ENCODE results near the gene GLP2R.

DNA sequence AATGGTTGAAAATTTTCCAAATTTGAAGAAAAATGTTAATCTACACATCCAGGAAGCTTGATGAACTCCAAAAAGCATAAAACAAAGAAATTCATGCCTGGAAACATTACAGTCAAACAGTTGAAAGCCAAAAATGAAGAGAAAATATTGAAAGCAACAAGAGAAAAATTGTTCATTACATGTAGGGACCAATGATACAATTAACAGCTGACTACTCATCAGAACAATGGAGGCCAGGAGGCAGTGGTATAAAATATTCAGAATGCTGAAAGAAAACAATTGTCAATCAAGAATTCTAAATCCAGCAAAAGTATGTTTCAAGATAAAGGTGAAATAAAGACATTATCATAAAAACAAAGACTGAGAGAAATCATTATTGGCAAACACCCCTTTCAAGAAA lies 57.7 kb downstream of the GLP2R start:
- TF ChIP-seq CTCF (IDR thresholded peaks at IDR 0.05) (no peak), POLR2AphosphoS5 (IDR thresholded peaks at IDR 0.05; ENCODE audit: low read depth, low read length) (no peak)
- TF ChIP-seq, protein P1, sequence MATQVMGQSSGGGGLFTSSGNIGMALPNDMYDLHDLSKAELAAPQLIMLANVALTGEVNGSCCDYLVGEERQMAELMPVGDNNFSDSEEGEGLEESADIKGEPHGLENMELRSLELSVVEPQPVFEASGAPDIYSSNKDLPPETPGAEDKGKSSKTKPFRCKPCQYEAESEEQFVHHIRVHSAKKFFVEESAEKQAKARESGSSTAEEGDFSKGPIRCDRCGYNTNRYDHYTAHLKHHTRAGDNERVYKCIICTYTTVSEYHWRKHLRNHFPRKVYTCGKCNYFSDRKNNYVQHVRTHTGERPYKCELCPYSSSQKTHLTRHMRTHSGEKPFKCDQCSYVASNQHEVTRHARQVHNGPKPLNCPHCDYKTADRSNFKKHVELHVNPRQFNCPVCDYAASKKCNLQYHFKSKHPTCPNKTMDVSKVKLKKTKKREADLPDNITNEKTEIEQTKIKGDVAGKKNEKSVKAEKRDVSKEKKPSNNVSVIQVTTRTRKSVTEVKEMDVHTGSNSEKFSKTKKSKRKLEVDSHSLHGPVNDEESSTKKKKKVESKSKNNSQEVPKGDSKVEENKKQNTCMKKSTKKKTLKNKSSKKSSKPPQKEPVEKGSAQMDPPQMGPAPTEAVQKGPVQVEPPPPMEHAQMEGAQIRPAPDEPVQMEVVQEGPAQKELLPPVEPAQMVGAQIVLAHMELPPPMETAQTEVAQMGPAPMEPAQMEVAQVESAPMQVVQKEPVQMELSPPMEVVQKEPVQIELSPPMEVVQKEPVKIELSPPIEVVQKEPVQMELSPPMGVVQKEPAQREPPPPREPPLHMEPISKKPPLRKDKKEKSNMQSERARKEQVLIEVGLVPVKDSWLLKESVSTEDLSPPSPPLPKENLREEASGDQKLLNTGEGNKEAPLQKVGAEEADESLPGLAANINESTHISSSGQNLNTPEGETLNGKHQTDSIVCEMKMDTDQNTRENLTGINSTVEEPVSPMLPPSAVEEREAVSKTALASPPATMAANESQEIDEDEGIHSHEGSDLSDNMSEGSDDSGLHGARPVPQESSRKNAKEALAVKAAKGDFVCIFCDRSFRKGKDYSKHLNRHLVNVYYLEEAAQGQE (IDR thresholded peaks at IDR 0.05; ENCODE audit: insufficient read depth in 1 of 2, low read depth in 2 of 2, low read length in 1 of 2), result no peak

Measured in Panc1 (cell line).